ENCODE measurements around the gene ERC1.
A peak's percentile ranks its signal among the peaks of the same experiment; 100 is the strongest.

ERC1 gene

GRCh38 chr12:1491983-1492697 lies 501.1 kb downstream of the ERC1 start:
- DNase-seq (ENCODE audit: low read depth), result no peak
- TF ChIP-seq, protein P1, sequence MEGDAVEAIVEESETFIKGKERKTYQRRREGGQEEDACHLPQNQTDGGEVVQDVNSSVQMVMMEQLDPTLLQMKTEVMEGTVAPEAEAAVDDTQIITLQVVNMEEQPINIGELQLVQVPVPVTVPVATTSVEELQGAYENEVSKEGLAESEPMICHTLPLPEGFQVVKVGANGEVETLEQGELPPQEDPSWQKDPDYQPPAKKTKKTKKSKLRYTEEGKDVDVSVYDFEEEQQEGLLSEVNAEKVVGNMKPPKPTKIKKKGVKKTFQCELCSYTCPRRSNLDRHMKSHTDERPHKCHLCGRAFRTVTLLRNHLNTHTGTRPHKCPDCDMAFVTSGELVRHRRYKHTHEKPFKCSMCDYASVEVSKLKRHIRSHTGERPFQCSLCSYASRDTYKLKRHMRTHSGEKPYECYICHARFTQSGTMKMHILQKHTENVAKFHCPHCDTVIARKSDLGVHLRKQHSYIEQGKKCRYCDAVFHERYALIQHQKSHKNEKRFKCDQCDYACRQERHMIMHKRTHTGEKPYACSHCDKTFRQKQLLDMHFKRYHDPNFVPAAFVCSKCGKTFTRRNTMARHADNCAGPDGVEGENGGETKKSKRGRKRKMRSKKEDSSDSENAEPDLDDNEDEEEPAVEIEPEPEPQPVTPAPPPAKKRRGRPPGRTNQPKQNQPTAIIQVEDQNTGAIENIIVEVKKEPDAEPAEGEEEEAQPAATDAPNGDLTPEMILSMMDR (IDR thresholded peaks at IDR 0.05; ENCODE audit: insufficient read depth, low read depth, low read length, missing control alignments), result no peak
- H3K4me3 ChIP-seq (ENCODE audit: low read length), result no peak overlapping the region

DNA sequence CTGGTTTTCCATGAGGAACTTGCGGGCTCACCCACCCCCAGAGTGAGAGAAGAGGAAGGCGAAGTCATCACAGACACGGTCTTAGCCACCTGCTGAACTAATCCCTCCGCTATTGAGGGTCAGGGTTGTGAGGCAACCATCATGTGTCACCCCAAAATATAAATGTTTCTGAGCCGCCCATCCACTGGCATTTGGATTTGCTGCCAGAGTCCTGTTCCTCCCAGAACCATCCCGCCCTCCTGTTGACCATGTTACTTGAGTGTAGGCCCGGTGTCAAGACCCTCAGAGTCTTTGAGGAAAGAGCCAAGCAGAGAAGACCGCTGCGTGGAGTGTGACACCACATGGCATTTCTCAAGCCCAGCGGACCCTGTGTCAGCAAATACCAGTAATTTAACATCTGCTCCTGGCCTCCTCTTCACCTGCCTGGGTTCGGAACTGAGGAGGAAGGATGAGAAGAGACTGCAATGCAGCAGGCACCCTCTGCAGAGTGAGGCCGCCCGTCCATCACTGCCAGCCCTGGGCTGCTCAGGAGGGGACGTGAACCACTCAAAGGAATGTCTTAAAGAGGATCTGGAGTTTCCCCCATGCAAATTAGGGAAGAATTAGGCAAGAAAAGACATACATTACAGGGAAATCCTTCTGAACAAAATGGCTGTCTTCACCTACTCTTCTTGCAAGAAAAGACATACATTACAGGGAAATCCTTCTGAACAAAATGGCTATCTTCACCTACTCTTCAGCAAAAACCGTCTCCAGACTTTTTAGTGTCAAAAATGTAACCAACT lies 502.9 kb downstream of the ERC1 start:
- no peak overlapping the region for H3K4me3 ChIP-seq (ENCODE audit: low read length)
- TF ChIP-seq, protein P1 (IDR thresholded peaks at IDR 0.05; ENCODE audit: insufficient read depth, low read depth, low read length, missing control alignments), result no peak
- DNase-seq (ENCODE audit: low read depth), result no peak

GRCh38 chr12:1494856-1495255 lies 503.8 kb downstream of the ERC1 start:
- TF ChIP-seq, protein P1 (IDR thresholded peaks at IDR 0.05; ENCODE audit: insufficient read depth, low read depth, low read length, missing control alignments), result no peak
- DNase-seq (ENCODE audit: low read depth), result no peak
- H3K4me3 ChIP-seq (ENCODE audit: low read length), result no peak overlapping the region

- H3K4me3 ChIP-seq (ENCODE audit: low read length), result no peak overlapping the region
- TF ChIP-seq, protein P1 (IDR thresholded peaks at IDR 0.05; ENCODE audit: insufficient read depth, low read depth, low read length, missing control alignments), result no peak
- peak; percentile 36 for DNase-seq (ENCODE audit: low read depth)
Measured at GRCh38 chr12:1496162-1496900, 505.3 kb downstream of the ERC1 start.

DNA sequence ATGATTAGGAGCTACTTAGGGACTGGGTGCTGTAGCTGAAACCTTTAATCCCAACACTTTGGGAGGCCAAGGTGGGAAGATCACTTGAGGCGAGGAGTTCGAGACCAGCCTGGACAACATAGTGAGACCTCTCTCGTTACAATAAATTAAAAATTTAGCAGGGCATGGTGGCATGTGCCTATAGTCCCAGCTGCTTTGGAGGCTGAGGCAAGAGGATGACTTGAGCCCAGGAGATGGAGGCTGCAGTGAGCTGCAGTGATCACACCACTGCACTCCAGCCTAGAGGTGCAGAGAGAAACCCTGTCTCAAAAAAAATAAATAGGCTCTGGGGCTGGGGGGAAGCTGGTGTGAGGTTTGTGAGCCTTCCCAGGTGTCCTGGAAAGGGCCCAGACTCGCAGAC lies 506.1 kb downstream of the ERC1 start:
- no peak for DNase-seq (ENCODE audit: low read depth)
- no peak overlapping the region for H3K4me3 ChIP-seq (ENCODE audit: low read length)
- TF ChIP-seq, protein P1 (IDR thresholded peaks at IDR 0.05; ENCODE audit: insufficient read depth, low read depth, low read length, missing control alignments), result no peak

DNA sequence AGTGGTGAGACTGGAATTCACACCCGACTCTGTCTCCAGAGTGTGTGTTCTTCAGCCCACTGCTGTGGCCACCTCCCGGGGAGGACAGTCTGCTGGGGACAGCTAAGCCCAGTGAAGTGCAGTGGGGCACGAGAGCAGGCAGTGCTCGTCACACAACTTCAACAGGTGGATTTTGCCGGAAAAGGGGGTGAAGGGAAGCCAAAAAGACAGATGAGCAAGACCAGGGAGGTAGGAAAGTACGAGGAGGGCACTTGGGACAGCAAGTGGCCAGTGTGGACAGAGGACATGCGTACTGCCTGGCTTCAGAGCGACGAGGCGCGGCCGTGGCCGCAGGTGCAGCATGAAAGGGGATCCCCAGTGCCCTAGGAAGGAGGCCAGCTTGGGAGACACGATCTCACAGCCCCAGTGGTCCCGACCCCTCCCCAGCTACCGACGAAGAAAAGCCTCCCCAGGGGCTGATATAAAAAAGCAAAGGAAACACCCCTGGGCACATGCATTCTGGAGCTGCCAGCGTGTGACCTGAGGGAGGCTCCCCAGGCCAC lies 507.2 kb downstream of the ERC1 start:
- TF ChIP-seq, protein P1 (IDR thresholded peaks at IDR 0.05; ENCODE audit: insufficient read depth, low read depth, low read length, missing control alignments), result no peak
- no peak overlapping the region for H3K4me3 ChIP-seq (ENCODE audit: low read length)
- no peak for DNase-seq (ENCODE audit: low read depth)
